HEK293 (cell line): Measurements from ENCODE around the gene NLRP7.

ENCODE experiments used
- CTCF ChIP-seq: fragments of 450-650 bp; formaldehyde crosslinking; IDR thresholded peaks from 2 replicates; pipeline ENCODE4 v1.5.1; 2016; ENCODE audit warnings: missing biosample characterization, missing genetic modification characterization
- REST ChIP-seq: fragments of 450-650 bp; formaldehyde crosslinking; IDR thresholded peaks from 2 replicates; pipeline ENCODE4 v1.5.1; 2016; ENCODE audit warnings: missing biosample characterization, missing genetic modification characterization
- YY1 ChIP-seq: fragments of 450-650 bp; formaldehyde crosslinking; IDR thresholded peaks from 2 replicates; pipeline ENCODE4 v1.5.1; 2018; ENCODE audit warnings: missing biosample characterization, missing genetic modification characterization
- ZBTB10 ChIP-seq: fragments of 450-650 bp; formaldehyde crosslinking; IDR thresholded peaks from 2 replicates; pipeline ENCODE4 v1.5.1; 2016; ENCODE audit warnings: missing biosample characterization, missing genetic modification characterization
- ZNF114 ChIP-seq: fragments of 450-650 bp; formaldehyde crosslinking; IDR thresholded peaks from 2 replicates; pipeline ENCODE4 v1.5.0; 2017; ENCODE audit warnings: missing biosample characterization, missing genetic modification characterization
- ZNF184 ChIP-seq: fragments of 450-650 bp; IDR thresholded peaks from 2 replicates; pipeline ENCODE4 v1.5.1; 2018; ENCODE audit warnings: missing biosample characterization, mild to moderate bottlenecking, missing genetic modification characterization
- ZNF354C ChIP-seq: fragments of 450-650 bp; formaldehyde crosslinking; IDR thresholded peaks from 2 replicates; pipeline ENCODE4 v1.5.1; 2016; ENCODE audit warnings: missing biosample characterization, missing genetic modification characterization, low read depth, borderline replicate concordance
- ZNF624 ChIP-seq: fragments of 450-650 bp; formaldehyde crosslinking; IDR thresholded peaks from 2 replicates; pipeline ENCODE4 v1.5.1; 2017; ENCODE audit warnings: missing biosample characterization, missing genetic modification characterization
- ZNF670 ChIP-seq: fragments of 450-650 bp; formaldehyde crosslinking; IDR thresholded peaks from 2 replicates; pipeline ENCODE4 v1.5.1; 2016; ENCODE audit warnings: missing biosample characterization, missing genetic modification characterization, low read depth
- ZSCAN23 ChIP-seq: fragments of 450-650 bp; formaldehyde crosslinking; IDR thresholded peaks from 2 replicates; pipeline ENCODE4 v1.5.1; 2016; ENCODE audit warnings: missing biosample characterization, missing genetic modification characterization

- TF ChIP-seq ZBTB10 (tag by site-specific recombination): no peak
- no peak for TF ChIP-seq ZNF670
- TF ChIP-seq CTCF (tag by site-specific recombination): no peak
- no peak for TF ChIP-seq ZNF114 (tag by site-specific recombination)
- no peak for TF ChIP-seq ZNF184
- no peak for TF ChIP-seq REST
- no peak for TF ChIP-seq ZNF624
- no peak for TF ChIP-seq YY1
- no peak for TF ChIP-seq ZNF354C (tag by site-specific recombination)
- no peak for TF ChIP-seq ZSCAN23 (tag by site-specific recombination)
These were observed 53.9 kb downstream of the NLRP7 start for GRCh38 chr19:54893406-54893805.
